Heart right ventricle (tissue), 16 donors: ENCODE data around the gene DGKH. TPM values are rescaled to one million over a fixed set of nuclear protein-coding genes. Genes with fewer than 3 reads are reported as not detected.

Experiments used
- ATAC-seq, 8 donors: fragments of 200-7000 bp; cut with Tn5 transposase; one replicate each; pipeline ENCODE4 v1.9.1; 2020; ENCODE audit warnings: mild to moderate bottlenecking in 8 of 8, moderate library complexity in 8 of 8, moderate number of reproducible peaks in 1 of 8
- DNase-seq, 2 donors: peaks; one replicate each; pipeline ENCODE4 v3.0.0-alpha.2; 2020
- H3K27ac ChIP-seq, 10 donors: fragments of 200-600 bp; sonication (generic) in 2 of 10; one replicate each; pipeline versions ENCODE4 v1.5.0 to v1.8.0; 2020 to 2022; ENCODE audit warnings: mild to moderate bottlenecking in 3 of 10
- H3K27me3 ChIP-seq, 7 donors: fragments of 200-600 bp; one replicate each; pipeline ENCODE4 v1.8.0; 2021 to 2022; ENCODE audit warnings: mild to moderate bottlenecking in 2 of 7
- H3K36me3 ChIP-seq, 9 donors: fragments of 200-600 bp; sonication (generic) in 1 of 9; one replicate each; pipeline versions ENCODE4 v1.5.0 to v1.8.0; 2020 to 2022; ENCODE audit warnings: mild to moderate bottlenecking in 2 of 9
- H3K4me1 ChIP-seq, 9 donors: fragments of 200-600 bp; sonication (generic) in 1 of 9; one replicate each; pipeline versions ENCODE4 v1.5.0 to v1.8.0; 2020 to 2022; ENCODE audit warnings: mild to moderate bottlenecking in 4 of 9
- H3K4me3 ChIP-seq, 10 donors: fragments of 200-600 bp; sonication (generic) in 2 of 10; one replicate each; pipeline versions ENCODE4 v1.5.0 to v1.8.0; 2020 to 2022; ENCODE audit warnings: mild to moderate bottlenecking in 7 of 10, moderate library complexity in 2 of 10
- H3K9me3 ChIP-seq, 11 donors: fragments of 200-600 bp in 10 of 11; sonication (generic) in 2 of 11; one replicate each; pipeline versions ENCODE4 v1.5.0 to v1.8.0; 2013 to 2022; ENCODE audit warnings: mild to moderate bottlenecking in 2 of 11, control low read depth in 1 of 11, moderate library complexity in 1 of 11
- CTCF ChIP-seq, 9 donors: fragments of 200-600 bp; sonication (generic) in 2 of 9; IDR thresholded peaks; one replicate each; pipeline versions ENCODE4 v1.5.0 to v1.8.0; 2021 to 2022; ENCODE audit warnings: antibody characterized with exemption in 9 of 9, mild to moderate bottlenecking in 5 of 9, moderate library complexity in 1 of 9
- WGBS, 2 donors: extraction: QIAGEN DNeasy Blood & Tissue Kit; methylation state at CpG; one replicate each; pipeline ENCODE4 v1.1.7; 2013; ENCODE audit warnings: inconsistent platforms in 1 of 2; 5-methylcytosine and 5-hydroxymethylcytosine counted together
- intact Hi-C, 10 donors: fragments of 100-400 bp; cut with DNase I; formaldehyde crosslinking; loops; one replicate each; pipeline versions ENCODE4 v1.11.1 to v1.14.2; 2022
- long read RNA-seq, 3 donors: library from polyadenylated mRNA; unstranded; transcript quantifications; one replicate each; pipeline ENCODE4 v2.0.0, GENCODE V29; 2020 to 2021
- polyA plus RNA-seq, 2 donors: library from polyadenylated mRNA; stranded (reverse); fragments of 200-250 nt; gene quantifications; one replicate each; pipeline ENCODE4 v1.2.3, GENCODE V29; 2013
- total RNA-seq, 10 donors: library from RNA; stranded (reverse); fragmentation: NEBNext Ultra II Directional in 3 of 10; extraction: Animal tissue kit (Norgen Biotek cat#: 25700) in 3 of 10; gene quantifications; one replicate each; pipeline versions ENCODE4 v1.2.1 to v1.2.4, GENCODE V29; 2021 to 2023
- donor health status: Arrhythmogenic right ventricular cardiomyopathy.
- donor health status: ischemic (EF 13 %, LVEDD 7.1; RV severe dilation, severe dysfunction).
- donor health status: healthy with polysubstance abuse.
- donor health status: DM: no; HTN: yes; CAD: no.
- donor health status: DM: no; HTN: no; CAD: no.
- donor health status: ischemic (EF 25% LVEDD 6.9; RV normal size, moderate dysfunction).
- donor health status: ischemic (EF 25% LVEDD 5.7; RV mildly dilated, moderate dysfunction).
- donor health status: healthy.
- donor health status: DM: yes; HTN: yes; CAD: no.
- donor health status: Ischemic cardiomyopathy.
- donor health status: ischemic (EF 35%, LVEDD 5.7; RV mildly dilated, moderate dysfunction).
- donor health status: nonischemic (EF 11% LVEDD 7.7; RV severe dilation, severe dysfunction).
- donor health status: DM: yes; HTN: yes; CAD: no.
- donor health status: PGD.
- donor health status: ischemic (EF 29% LVEDD 5.4; RV normal size, mild dysfunction).
- donor health status: nonischemic (EF 23%, LVEDD 6.1; RV moderate dilation, normal function).

The DGKH gene
- 10 to 100 TPM in 1 of 10 donors, 1 to 10 TPM in 9; 4.7 to 11.0 (median 8.1) TPM for total RNA-seq
- 1 to 10 TPM; 1.2 to 2.7 TPM for polyA plus RNA-seq
- long read RNA-seq, donor 1, partial matches to known transcripts, result 0 of 2 reads
- long read RNA-seq, donor 1, other reads (novel, unspliced or antisense), result 2 of 2 reads
- long read RNA-seq, donor 2, partial matches to known transcripts, result 1 of 2 reads
- long read RNA-seq, donor 2, other reads (novel, unspliced or antisense), result 1 of 2 reads
- long read RNA-seq, donor 3, partial matches to known transcripts, result 1 of 2 reads
- long read RNA-seq, donor 3, other reads (novel, unspliced or antisense), result 1 of 2 reads

- TF ChIP-seq CTCF (IDR thresholded peaks at IDR 0.05), result no peak
- intact Hi-C loops, result loop anchor here in 6 of 10 donors (5.0 to 10.0 kb wide), 7 partner anchors 34 to 384 kb away; no protein-coding TSS in a partner anchor
- H3K27me3 ChIP-seq, result peaks cover 0 to 12% (median 0%) of the 10 kb centered on the region in 7 donors
- H3K36me3 ChIP-seq, result peaks cover 0 to 6% (median 0%) of the 10 kb centered on the region in 9 donors
- DNase-seq, result no peak
- H3K4me1 ChIP-seq, result peaks cover 0 to 23% (median 15%) of the 10 kb centered on the region in 9 donors
- peak; percentile 9 to 45 (median 23) for ATAC-seq
- WGBS, 2 donors, result 0 to 1% methylated on average over 32 of the region's 32 CpGs
- no peaks in the 10 kb centered on the region for H3K9me3 ChIP-seq
- peak within 1 kb of the TSS; percentile 76 to 93 (median 86) for H3K4me3 ChIP-seq
- H3K27ac ChIP-seq, result peak within 1 kb of the TSS; percentile 80 to 96 (median 92)
These were observed at the start of gene DGKH for GRCh38 chr13:42048342-42048683. Gene DGKH (plus strand): TSS chr13:42048648. CDS start chr13:42048774, 126 bp downstream.

- 63 to 73% methylated on average over 2 of the region's 2 CpGs for WGBS, 2 donors
- TF ChIP-seq CTCF (IDR thresholded peaks at IDR 0.05), result no peak
- Histone ChIP-seq H3K36me3 (no peaks in the 10 kb centered on the region), H3K27me3 (no peaks in the 10 kb centered on the region), H3K27ac (no peak overlapping the region), H3K9me3 (no peaks in the 10 kb centered on the region), H3K4me1 (peaks cover 0 to 3% (median 0%) of the 10 kb centered on the region in 9 donors), H3K4me3 (no peak overlapping the region)
- DNase-seq, result no peak
- intact Hi-C loops, result no loop called here
- no peak for ATAC-seq
These were observed 47.6 kb upstream of the DGKH start for GRCh38 chr13:42000846-42001245.

GRCh38 chr13:42001580-42001979 is 46.9 kb upstream of the DGKH start:
- H3K4me1 ChIP-seq, result peaks cover 0 to 2% (median 0%) of the 10 kb centered on the region in 9 donors
- no peak overlapping the region for H3K27ac ChIP-seq
- H3K27me3 ChIP-seq, result no peaks in the 10 kb centered on the region
- peak in 1 of 8 donors; percentile 25 for ATAC-seq
- TF ChIP-seq CTCF (IDR thresholded peaks at IDR 0.05), result no peak
- no peaks in the 10 kb centered on the region for H3K36me3 ChIP-seq
- intact Hi-C loops, result no loop called here
- no peak for DNase-seq
- 27 to 31% methylated on average over 6 of the region's 6 CpGs for WGBS, 2 donors
- no peak overlapping the region for H3K4me3 ChIP-seq
- no peaks in the 10 kb centered on the region for H3K9me3 ChIP-seq

GRCh38 chr13:42002066-42002465 is 46.4 kb upstream of the DGKH start:
- H3K4me3 ChIP-seq, result no peak overlapping the region
- no peaks in the 10 kb centered on the region for H3K9me3 ChIP-seq
- H3K4me1 ChIP-seq, result peaks cover 0 to 2% (median 0%) of the 10 kb centered on the region in 9 donors
- no peak for DNase-seq
- no peaks in the 10 kb centered on the region for H3K27me3 ChIP-seq
- H3K36me3 ChIP-seq, result no peaks in the 10 kb centered on the region
- intact Hi-C loops, result no loop called here
- no peak for TF ChIP-seq CTCF (IDR thresholded peaks at IDR 0.05)
- no peak for ATAC-seq
- H3K27ac ChIP-seq, result no peak overlapping the region
- WGBS, 2 donors, result 67 to 79% methylated on average over 2 of the region's 2 CpGs
